ENCODE data around the gene KRTAP10-10.
"Not testable (repeated sequence)": the region's sequence is repeated elsewhere in the genome, so short reads cannot be mapped to it uniquely, and the experiment has no call there.

Gene KRTAP10-10, protein sequence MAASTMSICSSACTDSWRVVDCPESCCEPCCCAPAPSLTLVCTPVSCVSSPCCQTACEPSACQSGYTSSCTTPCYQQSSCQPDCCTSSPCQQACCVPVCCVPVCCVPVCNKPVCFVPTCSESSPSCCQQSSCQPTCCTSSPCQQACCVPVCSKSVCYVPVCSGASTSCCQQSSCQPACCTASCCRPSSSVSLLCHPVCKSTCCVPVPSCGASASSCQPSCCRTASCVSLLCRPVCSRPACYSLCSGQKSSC

GRCh38 chr21:44637018-44637850 is at the start of gene KRTAP10-10:
Gene KRTAP10-10 (plus strand): TSS chr21:44637356. CDS start chr21:44637418, 62 bp downstream.
- POLR2A ChIA-PET = no interaction called here
- no peak for DNase-seq (ENCODE audit: low read depth, low spot score)
- no peak for TF ChIP-seq CTCF (IDR thresholded peaks at IDR 0.05; ENCODE audit: insufficient read depth, low read length, missing control alignments)
- H3K4me3 ChIP-seq (ENCODE audit: low read depth, low read length) = no peak within 1 kb of the TSS
- CTCF ChIA-PET = no interaction called here

DNA sequence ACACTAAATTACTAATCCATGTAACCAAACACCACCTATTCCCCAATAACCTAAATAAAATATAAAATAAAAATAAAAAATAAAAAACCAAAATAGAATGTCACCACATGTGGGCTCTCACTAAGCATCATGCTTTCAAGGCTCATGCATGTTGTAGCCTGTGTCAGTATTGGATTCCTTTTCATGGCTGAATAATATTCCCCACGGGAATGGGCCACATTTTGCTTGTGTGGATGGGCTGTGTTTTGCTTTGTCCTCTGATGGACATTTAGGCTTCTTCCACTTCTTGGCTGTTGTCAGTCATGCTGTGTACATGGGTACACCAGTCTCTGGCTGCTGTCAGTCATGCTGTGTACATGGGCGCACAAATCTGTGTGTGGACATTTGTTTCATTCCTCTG is 48.1 kb upstream of the KRTAP10-10 start:
- no peak for TF ChIP-seq CTCF (IDR thresholded peaks at IDR 0.05; ENCODE audit: insufficient read depth, low read length, missing control alignments)
- no peak for DNase-seq (ENCODE audit: low read depth, low spot score)
- H3K4me3 ChIP-seq (ENCODE audit: low read depth, low read length) = no peak overlapping the region
- ChIA-PET POLR2A (no interaction called here), CTCF (no interaction called here)

- TF ChIP-seq CTCF (IDR thresholded peaks at IDR 0.05; ENCODE audit: insufficient read depth, low read length, missing control alignments) = no peak
- POLR2A ChIA-PET = no interaction called here
- DNase-seq (ENCODE audit: low read depth, low spot score) = no peak
- H3K4me3 ChIP-seq (ENCODE audit: low read depth, low read length) = no peak overlapping the region
- CTCF ChIA-PET = no interaction called here
Observed at GRCh38 chr21:44589586-44590305, 47.4 kb upstream of the KRTAP10-10 start.

- TF ChIP-seq CTCF (IDR thresholded peaks at IDR 0.05; ENCODE audit: insufficient read depth, low read length, missing control alignments) = no peak
- ChIA-PET CTCF (no interaction called here), POLR2A (no interaction called here)
- DNase-seq (ENCODE audit: low read depth, low spot score) = no peak
- H3K4me3 ChIP-seq (ENCODE audit: low read depth, low read length) = no peak overlapping the region
Observed at GRCh38 chr21:44590311-44590721, 46.8 kb upstream of the KRTAP10-10 start.

- CTCF ChIA-PET; H3K4me3 ChIP-seq (ENCODE audit: low read depth, low read length); DNase-seq (ENCODE audit: low read depth, low spot score); POLR2A ChIA-PET: not testable (repeated sequence)
Observed at GRCh38 chr21:44590897-44591800, 46.0 kb upstream of the KRTAP10-10 start.

- DNase-seq (ENCODE audit: low read depth, low spot score); CTCF ChIA-PET; POLR2A ChIA-PET: not testable (repeated sequence)
Observed at GRCh38 chr21:44591801-44592130, 45.4 kb upstream of the KRTAP10-10 start.

More at GRCh38 chr21:44591801-44592130, 45.4 kb upstream of the KRTAP10-10 start:
- not testable (repeated sequence) for H3K4me3 ChIP-seq (ENCODE audit: low read depth, low read length)
